Measurements from ENCODE around the gene PLCL1.

PLCL1 gene

GRCh38 chr2:197947219-197947757 is 142.9 kb downstream of the PLCL1 start:
- ChIA-PET POLR2A (no interaction called here), CTCF (no interaction called here)
- TF ChIP-seq, protein P1, sequence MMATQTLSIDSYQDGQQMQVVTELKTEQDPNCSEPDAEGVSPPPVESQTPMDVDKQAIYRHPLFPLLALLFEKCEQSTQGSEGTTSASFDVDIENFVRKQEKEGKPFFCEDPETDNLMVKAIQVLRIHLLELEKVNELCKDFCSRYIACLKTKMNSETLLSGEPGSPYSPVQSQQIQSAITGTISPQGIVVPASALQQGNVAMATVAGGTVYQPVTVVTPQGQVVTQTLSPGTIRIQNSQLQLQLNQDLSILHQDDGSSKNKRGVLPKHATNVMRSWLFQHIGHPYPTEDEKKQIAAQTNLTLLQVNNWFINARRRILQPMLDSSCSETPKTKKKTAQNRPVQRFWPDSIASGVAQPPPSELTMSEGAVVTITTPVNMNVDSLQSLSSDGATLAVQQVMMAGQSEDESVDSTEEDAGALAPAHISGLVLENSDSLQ (IDR thresholded peaks at IDR 0.05) = no peak
- no peak for TF ChIP-seq ZNF384 (IDR thresholded peaks at IDR 0.05)
- TF ChIP-seq FOXK2 (IDR thresholded peaks at IDR 0.05) = no peak
- TF ChIP-seq SP1 (IDR thresholded peaks at IDR 0.05) = no peak
- TF ChIP-seq BHLHE40 (IDR thresholded peaks at IDR 0.05; ENCODE audit: borderline replicate concordance) = no peak
- no peak for TF ChIP-seq ELF4 (IDR thresholded peaks at IDR 0.05)
- no peak for TF ChIP-seq CTBP1 (IDR thresholded peaks at IDR 0.05; ENCODE audit: borderline replicate concordance)
- no peak for TF ChIP-seq NFRKB (IDR thresholded peaks at IDR 0.05)

GRCh38 chr2:197949224-197949623 is 144.8 kb downstream of the PLCL1 start:
- POLR2A ChIA-PET = no interaction called here
- CTCF ChIA-PET = no interaction called here

More at GRCh38 chr2:197947219-197947757, 142.9 kb downstream of the PLCL1 start:
- DNase-seq (ENCODE audit: extremely low spot score) = no peak

GRCh38 chr2:197950006-197950405 is 145.6 kb downstream of the PLCL1 start:
- no peak for TF ChIP-seq FOXM1 (IDR thresholded peaks at IDR 0.05; ENCODE audit: borderline replicate concordance)
- TF ChIP-seq ZNF384 (IDR thresholded peaks at IDR 0.05) = no peak
- TF ChIP-seq FOXA1 (IDR thresholded peaks at IDR 0.05) = no peak
- POLR2A ChIA-PET = no interaction called here
- CTCF ChIA-PET = no interaction called here
- DNase-seq (ENCODE audit: extremely low spot score) = no peak

More at GRCh38 chr2:197949224-197949623, 144.8 kb downstream of the PLCL1 start:
- no peak for TF ChIP-seq CTBP1 (IDR thresholded peaks at IDR 0.05; ENCODE audit: borderline replicate concordance)
- no peak for TF ChIP-seq ARNT (IDR thresholded peaks at IDR 0.05)
- no peak for TF ChIP-seq NFRKB (IDR thresholded peaks at IDR 0.05)
- no peak for TF ChIP-seq HDGF (IDR thresholded peaks at IDR 0.05; ENCODE audit: borderline replicate concordance)
- TF ChIP-seq FOXA1 (IDR thresholded peaks at IDR 0.05) = no peak
- TF ChIP-seq ZNF384 (IDR thresholded peaks at IDR 0.05) = no peak
- no peak for TF ChIP-seq SP1 (IDR thresholded peaks at IDR 0.05)
- TF ChIP-seq FOXM1 (IDR thresholded peaks at IDR 0.05; ENCODE audit: borderline replicate concordance) = no peak
- TF ChIP-seq, protein P1 (IDR thresholded peaks at IDR 0.05) = no peak
- no peak for TF ChIP-seq FOXK2 (IDR thresholded peaks at IDR 0.05)
- TF ChIP-seq L3MBTL2 (conservative IDR thresholded peaks at IDR 0.05) = no peak
- DNase-seq (ENCODE audit: extremely low spot score) = no peak

- ChIA-PET CTCF (no interaction called here), POLR2A (no interaction called here)
- no peak for DNase-seq (ENCODE audit: extremely low spot score)
- TF ChIP-seq ARNT (IDR thresholded peaks at IDR 0.05) = no peak
- no peak for TF ChIP-seq SP1 (IDR thresholded peaks at IDR 0.05)
- no peak for TF ChIP-seq FOXM1 (IDR thresholded peaks at IDR 0.05; ENCODE audit: borderline replicate concordance)
- TF ChIP-seq L3MBTL2 (conservative IDR thresholded peaks at IDR 0.05) = no peak
- no peak for TF ChIP-seq HDGF (IDR thresholded peaks at IDR 0.05; ENCODE audit: borderline replicate concordance)
- no peak for TF ChIP-seq ELF4 (IDR thresholded peaks at IDR 0.05)
- TF ChIP-seq FOXK2 (IDR thresholded peaks at IDR 0.05) = no peak
- TF ChIP-seq TARDBP (IDR thresholded peaks at IDR 0.05) = no peak
- TF ChIP-seq, protein P1 (IDR thresholded peaks at IDR 0.05) = no peak
- TF ChIP-seq NFRKB (IDR thresholded peaks at IDR 0.05) = no peak
- TF ChIP-seq FOXA1 (IDR thresholded peaks at IDR 0.05) = no peak
- TF ChIP-seq SUZ12 (IDR thresholded peaks at IDR 0.05) = no peak
- no peak for TF ChIP-seq LEF1 (IDR thresholded peaks at IDR 0.05; ENCODE audit: borderline replicate concordance)
- TF ChIP-seq CTBP1 (IDR thresholded peaks at IDR 0.05; ENCODE audit: borderline replicate concordance) = no peak
- no peak for TF ChIP-seq ZNF384 (IDR thresholded peaks at IDR 0.05)
- no peak for TF ChIP-seq BHLHE40 (IDR thresholded peaks at IDR 0.05; ENCODE audit: borderline replicate concordance)
These were observed 146.3 kb downstream of the PLCL1 start for GRCh38 chr2:197950724-197951123.

DNA sequence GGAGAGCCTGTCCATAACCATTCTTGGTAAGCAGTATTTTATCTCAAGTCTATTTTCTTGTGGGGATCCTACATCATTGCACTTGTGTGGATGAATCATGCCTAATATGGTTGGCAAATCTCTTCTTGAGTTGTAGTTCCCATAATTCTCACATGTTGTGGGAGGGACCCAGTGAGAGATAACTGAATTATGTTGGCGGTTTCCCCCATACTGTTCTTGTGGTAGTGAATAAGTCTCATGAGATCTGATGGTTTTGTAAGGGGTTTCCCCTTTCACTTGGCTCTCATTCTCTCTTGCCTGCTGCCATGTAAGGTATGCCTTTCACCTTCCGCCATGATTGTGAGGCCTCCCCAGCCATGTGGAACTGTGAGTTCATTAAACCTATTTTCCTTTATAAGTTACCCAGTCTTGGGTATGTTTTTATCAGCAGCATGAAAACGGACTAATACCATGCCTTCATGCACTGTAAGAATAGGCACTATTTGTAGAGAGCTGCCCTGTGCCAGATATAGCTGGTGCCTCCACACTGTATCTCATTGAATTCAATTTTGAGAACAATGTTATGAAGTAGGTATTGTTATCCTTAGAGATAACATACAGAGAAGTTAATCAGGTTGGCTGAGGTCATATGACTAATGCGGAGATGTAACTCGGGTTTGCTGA is 148.3 kb downstream of the PLCL1 start:
- no peak for DNase-seq (ENCODE audit: extremely low spot score)
- ChIA-PET CTCF (no interaction called here), POLR2A (no interaction called here)
- no peak for TF ChIP-seq ARNT (IDR thresholded peaks at IDR 0.05)
- TF ChIP-seq L3MBTL2 (conservative IDR thresholded peaks at IDR 0.05) = no peak
- no peak for TF ChIP-seq FOXK2 (IDR thresholded peaks at IDR 0.05)
- no peak for TF ChIP-seq FOXM1 (IDR thresholded peaks at IDR 0.05; ENCODE audit: borderline replicate concordance)

- CTCF ChIA-PET = no interaction called here
- DNase-seq (ENCODE audit: extremely low spot score) = no peak
- POLR2A ChIA-PET = no interaction called here
- TF ChIP-seq BHLHE40 (IDR thresholded peaks at IDR 0.05; ENCODE audit: borderline replicate concordance) = no peak
- no peak for TF ChIP-seq L3MBTL2 (conservative IDR thresholded peaks at IDR 0.05)
- TF ChIP-seq, protein P1 (IDR thresholded peaks at IDR 0.05) = no peak
- no peak for TF ChIP-seq TARDBP (IDR thresholded peaks at IDR 0.05)
- TF ChIP-seq FOXM1 (IDR thresholded peaks at IDR 0.05; ENCODE audit: borderline replicate concordance) = no peak
- no peak for TF ChIP-seq CTBP1 (IDR thresholded peaks at IDR 0.05; ENCODE audit: borderline replicate concordance)
- TF ChIP-seq SUZ12 (IDR thresholded peaks at IDR 0.05) = no peak
- no peak for TF ChIP-seq ZNF384 (IDR thresholded peaks at IDR 0.05)
- no peak for TF ChIP-seq HDGF (IDR thresholded peaks at IDR 0.05; ENCODE audit: borderline replicate concordance)
- TF ChIP-seq SP1 (IDR thresholded peaks at IDR 0.05) = no peak
- TF ChIP-seq LEF1 (IDR thresholded peaks at IDR 0.05; ENCODE audit: borderline replicate concordance) = no peak
These were observed 149.9 kb downstream of the PLCL1 start for GRCh38 chr2:197954328-197954727.
